GM18867 (cell line): ENCODE results near the gene ELL2.
"Not testable (repeated sequence)": the region's sequence is repeated elsewhere in the genome, so short reads cannot be mapped to it uniquely, and the experiment has no call there.

Source experiments
- ATAC-seq: cut with Tn5 transposase; IDR thresholded peaks from one replicate; pipeline ENCODE4 v1.9.1; 2021; ENCODE audit warnings: mild to moderate bottlenecking, moderate library complexity; ENCODE audit not compliant: unreplicated experiment

The ELL2 gene

GRCh38 chr5:95841914-95842812 is 119.5 kb downstream of the ELL2 start:
- no peak for ATAC-seq

GRCh38 chr5:95840956-95841705 is 120.5 kb downstream of the ELL2 start:
- no peak for ATAC-seq

DNA sequence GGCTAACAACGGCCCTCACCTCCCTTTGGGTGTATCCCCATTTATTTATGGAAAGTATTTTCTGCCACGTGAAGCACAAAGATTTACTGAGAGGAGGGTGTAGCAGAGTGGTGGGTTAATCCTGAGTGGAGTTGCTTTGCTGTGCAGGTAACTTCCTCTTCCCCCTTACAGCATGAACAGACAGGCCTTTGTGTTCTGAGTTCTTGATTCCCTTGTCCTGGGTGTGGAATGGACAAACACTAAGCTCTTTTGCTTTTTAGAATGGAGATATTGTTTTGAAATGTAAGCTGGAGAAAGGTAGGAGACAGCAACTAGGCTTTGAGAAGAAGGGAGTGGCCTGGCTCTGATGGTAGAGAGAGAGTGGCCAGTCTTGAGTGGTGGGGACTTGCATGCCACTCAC is 122.0 kb downstream of the ELL2 start:
- no peak for ATAC-seq

DNA sequence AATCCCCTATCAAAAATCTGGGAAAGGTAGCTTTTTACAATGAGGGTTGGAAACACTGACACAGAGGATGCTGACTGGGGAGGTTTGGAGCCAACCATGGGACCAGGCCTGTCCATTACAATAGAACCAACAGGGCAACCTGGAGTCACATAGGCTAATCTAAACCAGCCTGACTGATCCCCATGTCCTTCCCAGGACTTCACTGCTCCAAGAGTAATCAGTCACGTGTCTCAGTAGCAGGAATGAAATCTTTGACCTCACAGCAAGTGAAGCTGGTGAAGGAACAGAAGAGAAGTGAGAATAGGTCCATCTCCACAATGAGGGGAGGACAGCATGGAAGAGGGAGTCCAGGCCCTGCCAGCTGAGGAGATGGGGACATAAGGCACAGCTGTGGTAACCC is 123.1 kb downstream of the ELL2 start:
- no peak for ATAC-seq

DNA sequence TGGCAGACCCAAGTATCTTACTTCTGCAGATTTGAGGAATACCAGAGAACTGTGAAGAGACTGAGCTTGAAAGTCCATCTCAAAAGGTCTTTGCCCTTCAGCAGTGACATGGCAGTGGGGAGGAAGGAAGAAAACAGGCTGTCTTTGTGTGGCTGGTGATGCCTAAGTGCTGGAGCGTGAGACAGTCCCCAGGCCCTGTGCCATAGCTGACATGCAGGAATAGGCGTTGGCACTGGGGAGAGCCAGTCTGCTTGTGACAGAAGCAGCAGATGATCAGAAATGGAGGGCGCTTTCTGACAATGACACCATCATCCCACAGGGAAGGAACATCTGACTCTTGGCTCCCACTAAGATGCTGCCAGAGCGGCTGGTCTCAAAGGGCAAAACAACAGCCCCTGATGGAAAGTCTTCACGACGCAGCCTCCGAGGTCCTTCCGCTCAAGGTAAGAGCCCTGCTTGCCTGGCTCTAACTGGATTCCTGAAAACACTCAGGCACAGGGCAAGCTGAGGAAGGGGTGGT is 123.6 kb downstream of the ELL2 start:
- no peak for ATAC-seq

GRCh38 chr5:95837492-95837891 is 124.2 kb downstream of the ELL2 start:
- ATAC-seq = no peak

GRCh38 chr5:95836971-95837370 is 124.7 kb downstream of the ELL2 start:
- not testable (repeated sequence) for ATAC-seq

DNA sequence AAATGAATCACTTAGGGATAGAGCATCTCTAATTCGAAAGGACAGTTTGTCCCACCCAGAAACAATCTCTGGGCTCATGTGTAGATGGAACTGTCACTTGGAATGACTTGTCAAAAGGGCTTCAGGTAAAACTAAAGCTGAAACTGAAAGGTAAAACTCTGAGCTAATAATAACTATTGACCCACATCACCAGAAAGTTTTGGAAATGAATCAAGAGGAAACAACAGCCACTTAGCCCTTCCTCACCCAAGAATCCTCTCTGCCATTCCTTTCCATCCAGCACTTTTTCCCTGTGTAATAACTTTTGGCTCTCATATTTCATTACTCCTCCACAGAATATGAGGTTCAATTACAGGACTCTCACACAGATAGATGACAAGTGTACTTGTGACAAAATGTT is 125.1 kb downstream of the ELL2 start:
- ATAC-seq = no peak

DNA sequence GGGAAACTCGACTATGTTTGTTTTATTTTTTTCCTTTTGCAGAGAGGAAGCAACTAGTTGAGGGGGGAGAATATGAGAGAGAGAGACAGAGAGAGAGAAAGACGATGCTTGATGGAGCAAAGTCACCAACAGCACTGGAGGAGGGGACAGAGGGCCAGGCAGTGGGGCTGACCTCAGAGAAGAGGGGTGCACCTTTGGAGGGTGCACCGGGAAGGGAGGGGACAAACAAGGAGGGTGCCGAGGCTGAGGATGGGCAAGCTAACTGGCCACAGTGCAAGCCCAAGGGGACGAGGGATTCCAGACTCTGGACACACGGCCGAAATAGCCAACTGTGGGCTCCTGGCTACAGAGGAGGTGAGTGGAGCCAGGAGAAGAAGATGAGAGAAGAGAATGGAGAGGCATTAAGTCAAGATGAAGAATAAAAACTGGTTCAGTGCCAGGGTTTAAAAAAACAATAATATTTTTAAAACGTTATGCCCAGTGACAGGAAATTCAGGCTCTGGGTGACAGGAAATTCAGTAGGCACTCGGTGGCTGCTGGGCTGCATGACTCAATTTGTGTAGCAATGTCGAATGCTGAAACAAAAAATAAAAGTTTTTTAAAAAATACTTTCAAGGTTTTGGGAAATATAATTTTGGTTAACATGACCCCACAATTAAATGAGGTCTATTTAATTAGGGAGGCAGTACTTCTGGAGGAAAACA is 125.8 kb downstream of the ELL2 start:
- ATAC-seq = no peak
